ENCODE measurements around the gene PCGF6.

GRCh38 chr10:103316087-103316486, 34.9 kb downstream of the PCGF6 start:
- TF ChIP-seq CTCF (IDR thresholded peaks at IDR 0.05) (no peak), POLR2A (IDR thresholded peaks at IDR 0.05; ENCODE audit: low read depth) (no peak), POLR2AphosphoS5 (IDR thresholded peaks at IDR 0.05) (no peak)
